ENCODE data around the gene BIK. TPM values are rescaled to one million over a fixed set of nuclear protein-coding genes. Genes with fewer than 3 reads are reported as not detected.

Gene BIK
- polyA plus RNA-seq, 1 of the 3 experiments (the other 2 are of a cell fraction): 0.66 TPM

GRCh38 chr22:43106302-43106701, 4.2 kb upstream of the BIK start:
- Histone ChIP-seq H3K4me3 (ENCODE audit: low read depth in 2 of 2, low read length in 1 of 2) (no peak overlapping the region), H3K27me3 (ENCODE audit: insufficient read depth) (no peaks in the 10 kb centered on the region), H3K4me2 (no peak overlapping the region), H3K9ac (no peak overlapping the region), H3K36me3 (replicated peaks in 1 of 2; ENCODE audit: control insufficient read depth in 1 of 2, insufficient read depth in 2 of 2, low read length in 1 of 2) (no peaks in the 10 kb centered on the region), H3K9me2 (no peaks in the 10 kb centered on the region), H3K4me1 (ENCODE audit: control insufficient read depth in 1 of 2, insufficient read depth in 2 of 2, low read depth in 1 of 2, low read length in 1 of 2) (peaks cover 0 to 6% of the 10 kb centered on the region in 2 experiments; a peak in 1 of 4 replicates), H3K79me2 (ENCODE audit: insufficient read depth) (no peaks in the 10 kb centered on the region), H3F3A (replicated peaks; ENCODE audit: insufficient read depth) (no peaks in the 10 kb centered on the region), H4K20me1 (ENCODE audit: insufficient read depth) (no peaks in the 10 kb centered on the region), H2AFZ (ENCODE audit: low read depth) (no peak overlapping the region), H3K9me3 (no peaks in the 10 kb centered on the region), H3K27ac (ENCODE audit: low read depth in 2 of 2, low read length in 1 of 2) (no peak overlapping the region)
- TF ChIP-seq RFX5 (IDR thresholded peaks at IDR 0.05; ENCODE audit: low read length): no peak
- TF ChIP-seq GATA2 (CRISPR knock-in tag; IDR thresholded peaks at IDR 0.05): no peak
- no peak for TF ChIP-seq RCOR1 (IDR thresholded peaks at IDR 0.05; ENCODE audit: low read length)
- no peak for TF ChIP-seq JUND (IDR thresholded peaks at IDR 0.05)
- TF ChIP-seq FOXJ3 (CRISPR knock-in tag; IDR thresholded peaks at IDR 0.05): no peak
- no peak for TF ChIP-seq FOSL2 (IDR thresholded peaks at IDR 0.05; ENCODE audit: borderline replicate concordance, low read depth)
- no peak for TF ChIP-seq REST (IDR thresholded peaks at IDR 0.05; ENCODE audit: low read depth, low read length)
- TF ChIP-seq NFIC (IDR thresholded peaks at IDR 0.05; ENCODE audit: borderline replicate concordance): no peak
- no peak for TF ChIP-seq FOXM1 (IDR thresholded peaks at IDR 0.05; ENCODE audit: low read depth)
- no peak for TF ChIP-seq GABPA (IDR thresholded peaks at IDR 0.05; ENCODE audit: low read depth)
- TF ChIP-seq TCF12 (IDR thresholded peaks at IDR 0.05): no peak
- no peak for TF ChIP-seq TAF1 (IDR thresholded peaks at IDR 0.05; ENCODE audit: borderline replicate concordance, low read depth, low read length)
- TF ChIP-seq CTCF (IDR thresholded peaks at IDR 0.05): no peak
- no peak for TF ChIP-seq RXRA (IDR thresholded peaks at IDR 0.05; ENCODE audit: borderline replicate concordance, low read depth)
- no peak for TF ChIP-seq POLR2AphosphoS5 (IDR thresholded peaks at IDR 0.05; ENCODE audit: low read depth, low read length)
- no peak for TF ChIP-seq IRF3 (IDR thresholded peaks at IDR 0.05; ENCODE audit: low read depth, low read length)
- no peak for DNase-seq
- POLR2A ChIA-PET: no interaction called here
- 89% methylated on average over 7 of the region's 8 CpGs for WGBS (ENCODE audit: low lambda C conversion rate)
- CTCF ChIA-PET: no interaction called here
